HG02973 (cell line): ENCODE data around the gene DEK.
A peak's percentile ranks its signal among the peaks of the same experiment; 100 is the strongest.
"Not testable (repeated sequence)": the region's sequence is repeated elsewhere in the genome, so short reads cannot be mapped to it uniquely, and the experiment has no call there.

Experiments
- ATAC-seq: cut with Tn5 transposase; IDR thresholded peaks from one replicate; pipeline ENCODE4 v1.9.1; 2021; ENCODE audit warnings: moderate library complexity; ENCODE audit not compliant: unreplicated experiment

Gene DEK

GRCh38 chr6:18264219-18264922 is at the start of gene DEK:
Gene DEK (minus strand): TSS chr6:18264530. CDS start chr6:18263987, 543 bp downstream.
- peak; percentile 30 for ATAC-seq

GRCh38 chr6:18312368-18312767 is 48.0 kb upstream of the DEK start:
- no peak for ATAC-seq

GRCh38 chr6:18310010-18310409 is 45.7 kb upstream of the DEK start:
- ATAC-seq: not testable (repeated sequence)

DNA sequence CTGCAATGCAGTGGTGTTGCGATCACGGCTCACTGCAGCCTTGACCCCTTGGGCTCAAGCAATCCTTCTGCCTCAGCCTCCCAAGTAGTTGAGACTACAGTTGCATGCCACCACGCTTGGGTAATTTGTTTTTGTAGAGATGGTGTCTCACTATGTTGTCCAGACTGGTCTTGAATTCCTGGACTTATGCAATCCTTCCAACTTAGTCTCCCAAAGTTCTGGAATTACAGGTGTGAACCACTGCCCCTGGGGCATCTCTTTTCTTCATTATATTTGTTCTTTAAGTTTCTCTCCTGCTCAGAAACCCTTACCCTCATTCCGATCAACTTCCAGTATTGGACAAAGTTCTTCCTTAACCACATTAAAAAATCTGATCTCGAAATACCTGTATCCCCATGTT is 44.7 kb upstream of the DEK start:
- no peak for ATAC-seq

- no peak for ATAC-seq
Measured at GRCh38 chr6:18308070-18308735, 43.9 kb upstream of the DEK start.

DNA sequence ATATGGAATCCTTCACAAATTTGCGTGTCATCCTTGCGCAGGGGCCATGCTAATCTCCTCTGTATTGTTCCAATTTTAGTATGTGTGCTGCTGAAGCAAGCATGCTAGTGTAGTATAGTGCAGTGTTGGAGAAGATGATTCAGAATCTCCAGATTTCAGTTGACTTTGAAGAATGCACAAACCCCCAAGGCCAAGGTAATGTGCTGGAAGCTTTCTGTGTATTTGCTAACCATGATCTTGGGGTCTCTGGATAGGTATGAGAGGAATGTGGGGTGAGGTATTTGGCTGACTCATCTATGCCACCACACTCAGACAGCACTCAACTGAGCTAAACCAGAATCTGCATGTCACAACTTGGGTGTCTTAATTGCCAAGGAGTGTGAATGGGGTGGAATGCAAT is 42.6 kb upstream of the DEK start:
- ATAC-seq: no peak

DNA sequence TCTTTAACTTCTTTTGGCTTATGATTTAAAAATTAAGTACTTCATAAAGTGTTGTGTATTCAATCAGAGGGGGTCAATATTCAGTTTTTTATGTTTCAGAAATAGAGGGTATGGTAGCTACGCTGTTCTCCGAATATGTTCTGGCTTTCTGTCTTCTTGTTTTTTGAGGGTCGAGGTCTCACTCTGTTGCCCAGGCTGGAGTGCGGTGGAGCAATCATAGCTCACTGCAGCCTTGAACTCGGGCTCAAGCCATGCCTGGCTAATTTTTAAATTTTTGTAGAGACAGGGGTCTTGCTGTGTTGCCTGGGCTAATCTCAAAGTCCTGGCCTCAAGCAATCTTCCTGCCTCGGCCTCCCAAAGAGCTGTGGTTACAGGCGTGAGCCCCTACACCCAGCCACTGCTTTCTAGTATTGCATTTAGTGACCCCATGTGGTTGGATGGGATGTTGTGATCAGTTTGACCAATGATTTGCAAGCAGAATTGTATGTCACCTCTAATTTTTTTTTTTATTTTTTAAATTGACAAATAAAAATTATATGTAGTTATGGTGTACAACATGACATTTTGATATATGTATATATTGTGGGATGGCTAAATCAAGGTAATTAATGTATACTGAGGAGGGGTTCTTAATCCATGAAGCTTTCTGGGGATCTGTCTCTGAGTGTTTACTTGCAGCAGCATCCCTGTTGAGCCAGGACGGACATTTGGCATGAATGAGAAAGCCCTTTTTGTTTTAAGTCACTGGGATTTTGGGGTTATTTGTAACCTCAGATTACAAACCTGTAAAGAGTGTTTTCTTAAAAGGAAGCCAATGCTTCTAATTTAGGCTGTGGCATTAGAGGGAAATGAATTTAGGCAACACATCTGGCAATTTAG is 38.5 kb upstream of the DEK start:
- no peak for ATAC-seq

- no peak for ATAC-seq
Measured at GRCh38 chr6:18293076-18293904, 29.0 kb upstream of the DEK start.

DNA sequence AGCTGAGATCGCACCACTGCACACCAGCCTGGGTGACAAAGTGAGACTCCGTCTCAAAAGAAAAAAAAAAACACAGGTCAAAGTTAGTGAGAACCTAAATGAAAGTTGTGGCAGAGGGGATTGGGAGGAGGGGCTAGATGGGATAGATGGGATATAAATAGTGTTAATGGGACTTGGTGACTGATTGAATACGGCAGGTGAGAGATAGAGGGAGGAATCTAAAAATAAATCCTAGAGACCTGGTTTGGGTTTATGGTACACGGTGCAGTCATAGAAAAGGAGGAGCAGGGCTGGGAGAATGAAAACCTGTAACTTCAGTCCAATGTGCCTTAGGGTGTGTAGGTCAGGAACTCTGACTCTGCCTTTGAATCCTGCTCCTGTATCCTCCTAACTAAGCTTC is 25.0 kb upstream of the DEK start:
- no peak for ATAC-seq

GRCh38 chr6:18284261-18284660 is 19.9 kb upstream of the DEK start:
- ATAC-seq: no peak

DNA sequence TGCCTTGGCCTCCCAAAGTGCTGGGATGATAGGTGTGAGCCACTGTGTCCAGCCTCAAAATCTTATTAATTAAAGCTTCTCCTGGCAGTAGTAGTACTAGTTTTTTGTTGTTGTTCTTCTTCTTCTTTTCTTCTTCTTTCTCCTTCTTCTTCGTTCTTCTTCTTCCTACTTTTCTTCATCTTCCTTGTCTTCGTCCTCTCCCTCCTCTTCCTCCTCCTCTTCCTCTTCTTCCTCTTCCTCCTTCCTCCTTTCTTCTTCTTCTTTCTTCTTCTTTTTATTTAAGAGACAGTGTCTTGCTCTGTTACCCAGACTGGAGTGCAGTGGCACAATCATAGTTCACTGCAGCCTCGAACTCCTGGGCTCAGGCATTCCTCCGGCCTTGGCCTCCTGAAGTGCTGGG is 17.2 kb upstream of the DEK start:
- no peak for ATAC-seq

DNA sequence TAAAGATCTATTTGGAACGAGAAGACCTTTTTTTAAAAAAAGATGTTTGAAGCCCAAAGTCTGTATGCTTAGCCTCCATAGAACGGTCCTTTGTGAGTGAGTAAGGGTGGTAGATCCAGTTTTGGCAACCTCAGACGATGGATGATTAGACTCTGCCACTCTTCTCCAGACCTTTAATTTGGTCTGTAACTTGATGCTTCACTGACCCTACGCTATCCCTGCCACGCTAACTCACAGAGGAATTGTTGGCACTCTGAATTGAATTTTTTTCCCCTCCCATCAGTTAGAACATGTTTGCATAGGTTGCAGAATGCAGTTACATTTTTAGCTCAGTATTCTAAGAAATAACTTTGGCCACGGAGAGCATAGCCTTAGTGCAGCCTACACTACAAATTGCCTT is 15.8 kb upstream of the DEK start:
- ATAC-seq: no peak

DNA sequence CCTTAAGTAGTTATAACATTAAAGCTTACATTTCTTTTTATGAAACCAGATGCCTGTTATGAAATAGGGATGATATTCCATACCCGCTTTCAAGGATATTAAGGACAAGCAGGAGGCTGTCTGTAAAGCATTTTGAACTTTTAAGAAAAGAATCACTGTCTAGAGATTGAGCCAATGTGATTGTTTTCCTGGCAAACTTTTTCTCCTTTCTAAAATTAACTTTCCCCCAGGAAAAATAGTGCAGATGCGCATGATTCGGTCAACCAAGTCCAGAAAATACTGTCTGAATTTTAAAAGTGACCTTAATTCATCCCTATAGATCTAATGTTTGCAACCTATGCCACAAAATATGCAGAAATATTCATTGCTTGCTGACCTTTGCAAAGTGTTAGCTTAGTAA is 15.1 kb upstream of the DEK start:
- ATAC-seq: no peak

DNA sequence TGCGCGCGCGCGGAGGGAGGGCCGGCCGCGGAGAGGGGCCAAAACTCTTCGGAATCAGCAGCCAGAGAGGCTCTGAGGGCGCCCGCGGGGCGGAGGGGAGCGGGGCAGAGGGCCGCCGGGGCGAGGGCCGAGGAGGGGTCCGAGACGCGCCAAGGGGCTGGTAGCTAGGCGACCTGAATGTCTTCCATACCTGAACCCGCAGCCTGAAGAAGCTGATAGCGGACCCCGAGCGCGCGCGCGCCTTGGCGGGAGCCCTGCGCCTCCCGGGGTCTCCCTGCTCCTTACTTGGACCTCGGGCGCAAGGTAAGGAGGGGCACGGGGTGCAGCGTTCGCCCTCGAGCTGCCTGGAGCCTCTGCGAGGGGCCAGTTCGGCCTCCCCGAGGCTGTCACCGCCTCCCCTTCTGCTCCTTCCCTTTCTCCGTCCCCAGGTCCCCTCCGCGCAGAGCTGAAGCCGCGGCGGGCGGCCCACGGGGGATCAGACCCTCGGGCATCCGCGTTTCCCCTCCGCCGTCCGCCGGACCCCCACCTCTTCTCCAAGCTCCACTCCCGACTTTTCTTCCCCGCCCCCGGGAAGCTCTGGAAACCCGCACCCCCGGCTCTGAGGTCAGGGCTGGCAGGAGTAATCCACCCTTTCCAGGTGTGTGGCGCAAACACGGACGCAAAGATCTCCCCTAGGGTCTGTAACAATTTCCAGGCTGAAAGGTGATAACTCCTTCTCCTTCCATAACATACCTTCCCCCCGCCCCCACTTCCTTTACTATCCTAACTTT is 13.1 kb upstream of the DEK start:
- no peak for ATAC-seq

- ATAC-seq: no peak
Measured at GRCh38 chr6:18276610-18277236, 12.4 kb upstream of the DEK start.

- no peak for ATAC-seq
Measured at GRCh38 chr6:18270216-18270615, 5.9 kb upstream of the DEK start.

DNA sequence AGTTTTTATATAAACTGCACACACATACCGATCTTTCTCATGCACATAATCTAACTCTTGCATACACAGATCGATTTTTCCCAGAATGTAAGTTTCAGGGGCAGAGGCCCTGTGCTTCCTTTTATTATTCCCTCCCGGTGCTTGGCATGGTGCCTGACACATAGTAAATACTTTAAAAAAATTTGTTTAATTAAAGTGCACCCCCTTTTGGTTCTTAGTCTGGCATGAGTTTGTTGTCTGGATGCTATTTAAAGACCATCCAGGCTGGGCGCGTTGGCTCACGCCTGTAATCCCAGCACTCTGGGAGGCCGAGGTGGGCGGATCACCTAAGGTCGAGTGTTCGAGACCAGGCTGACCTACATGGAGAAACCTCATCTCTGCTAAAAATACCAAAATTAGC is 5.4 kb upstream of the DEK start:
- no peak for ATAC-seq

DNA sequence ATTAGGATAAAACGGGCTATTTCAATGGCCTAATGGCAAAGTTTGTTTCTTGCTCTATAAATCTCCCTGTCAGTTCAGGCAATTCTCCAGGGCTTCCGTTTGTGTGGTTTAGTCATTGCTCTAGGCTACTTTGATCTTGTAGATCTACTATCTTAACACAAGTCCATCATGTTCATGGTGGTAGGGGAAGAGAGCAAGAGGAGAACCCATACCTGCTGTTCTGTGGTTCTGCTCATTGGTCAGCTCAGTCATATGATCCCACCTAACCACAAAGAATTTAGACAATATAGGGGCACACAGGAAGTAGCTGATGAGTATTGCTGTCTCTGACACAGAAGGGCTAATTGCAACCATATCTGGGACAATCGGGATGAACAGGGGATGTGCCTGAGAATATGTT is 4.9 kb upstream of the DEK start:
- ATAC-seq: no peak

DNA sequence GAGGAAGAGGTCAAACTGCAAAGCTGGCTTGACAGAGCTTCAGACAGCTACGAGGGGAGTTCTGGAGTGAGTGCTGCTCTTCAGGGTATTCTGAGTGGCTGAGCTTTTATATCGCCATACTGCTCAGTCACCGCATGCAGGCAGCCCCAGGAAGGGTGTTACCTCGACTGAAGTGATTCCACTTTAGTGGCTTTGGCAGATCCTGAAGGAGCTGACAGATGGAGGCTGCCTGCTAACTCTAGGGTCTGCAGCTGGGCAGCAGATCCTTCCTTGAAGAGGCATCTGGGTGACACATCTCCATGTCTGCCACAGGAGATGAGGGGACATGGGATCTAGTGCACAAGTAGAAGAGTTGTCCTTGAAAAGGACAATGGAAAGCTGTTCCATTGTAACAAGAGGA is 3.7 kb upstream of the DEK start:
- no peak for ATAC-seq

DNA sequence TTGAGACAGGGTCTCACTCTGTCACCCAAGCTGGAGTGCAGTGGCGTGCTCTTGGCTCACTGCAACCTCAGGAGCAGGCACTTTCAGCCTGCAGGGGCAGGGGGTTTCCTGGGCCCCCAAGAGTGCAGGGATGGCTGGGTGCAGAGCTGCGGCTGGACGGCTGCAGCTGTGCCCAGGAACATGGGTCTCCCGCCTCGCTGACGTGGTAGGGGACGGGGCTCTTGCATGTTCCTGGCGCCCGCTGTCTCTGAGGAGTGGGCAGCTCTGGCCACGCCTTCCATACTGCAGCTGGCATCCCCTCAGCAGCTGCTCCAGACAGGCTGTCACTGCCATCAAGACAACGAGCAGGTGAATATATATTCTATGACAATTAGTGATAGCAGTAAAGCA is 2.2 kb upstream of the DEK start:
- ATAC-seq: no peak
